NCI-H2171 treated with DMSO at 0.1 percent for 48 hours (cell line): ENCODE results near the gene ABCC8.
A peak's percentile ranks its signal among the peaks of the same experiment; 100 is the strongest.

Experiments
- DNase-seq: peaks from one replicate; lab custom pipeline; 2025; lab: John Stamatoyannopoulos, UW

Gene ABCC8

DNA sequence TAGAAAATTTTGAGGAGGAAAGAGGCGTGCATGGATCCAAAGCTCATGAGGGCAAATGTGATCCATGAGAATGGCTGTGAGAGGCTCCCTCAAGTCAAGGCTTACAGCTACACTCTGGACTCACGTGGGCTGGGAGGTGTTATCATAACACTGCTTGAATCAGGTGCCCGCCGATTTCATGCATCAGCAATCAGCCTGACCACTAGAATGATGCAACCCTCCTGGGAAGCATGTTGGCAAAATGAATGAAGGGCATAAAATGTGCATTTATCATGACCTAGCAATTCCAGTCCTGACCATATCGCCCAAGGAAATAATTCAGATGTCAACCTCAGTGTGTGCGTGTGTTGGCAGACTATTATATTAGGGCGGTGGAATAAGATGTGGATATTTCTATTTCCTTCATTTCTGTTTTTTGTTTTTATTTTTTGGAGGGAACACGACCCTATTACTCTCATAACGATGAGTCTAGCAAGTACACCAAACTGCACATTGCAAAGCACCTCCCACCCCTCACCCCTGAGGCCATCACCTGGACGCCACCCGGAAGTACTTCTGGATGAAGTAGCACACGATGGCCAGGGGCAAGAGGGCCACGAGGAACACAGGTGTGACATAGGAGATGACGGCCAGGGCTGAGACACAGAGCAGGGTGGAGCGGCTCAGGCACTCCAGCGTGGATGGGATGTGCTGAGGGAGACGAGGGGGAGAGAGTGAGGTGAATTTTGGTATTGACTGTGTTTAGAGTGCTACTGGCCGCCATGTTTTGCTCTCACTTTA lies 72.5 kb downstream of the ABCC8 start:
- DNase-seq, result no peak

DNA sequence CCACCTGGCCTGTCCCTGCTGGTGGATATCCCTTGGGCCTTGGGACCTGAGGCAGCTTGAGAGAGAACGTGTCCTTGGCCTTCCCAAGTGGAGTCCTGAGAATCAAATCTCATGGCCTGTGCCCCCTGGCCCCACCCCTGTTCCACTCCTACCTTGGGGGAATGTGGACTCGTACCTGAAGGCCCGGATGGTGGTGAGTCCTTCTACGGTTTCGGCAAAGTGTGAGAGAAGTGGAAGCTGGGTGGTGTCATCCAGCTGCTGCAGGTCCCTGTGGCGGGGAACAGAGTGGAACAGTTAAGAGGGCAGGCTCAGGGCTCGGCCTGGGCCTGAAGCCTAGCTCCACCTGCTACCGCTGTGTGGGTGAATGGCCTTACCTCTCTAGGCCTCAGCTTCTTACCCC lies 74.2 kb downstream of the ABCC8 start:
- no peak for DNase-seq

DNA sequence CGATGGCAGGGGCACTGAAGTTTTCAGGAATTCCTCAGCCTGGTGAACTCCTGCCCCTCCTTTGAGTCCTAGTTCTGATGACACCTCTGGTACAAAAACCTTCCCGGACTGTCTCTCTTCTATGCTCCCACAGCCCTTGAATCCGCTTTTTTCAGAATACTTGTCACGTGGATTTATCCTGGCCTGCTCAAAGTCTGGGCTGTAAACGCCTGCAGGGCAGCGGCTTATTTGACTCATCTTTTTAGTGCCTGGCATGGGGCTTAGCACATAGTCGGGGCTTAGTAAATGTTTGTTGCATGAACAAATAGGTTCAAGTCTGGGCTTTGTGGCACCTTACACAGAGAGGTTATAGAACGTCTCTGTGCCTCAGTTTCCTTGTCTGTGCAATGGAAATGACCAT lies 74.8 kb downstream of the ABCC8 start:
- DNase-seq, result no peak

DNA sequence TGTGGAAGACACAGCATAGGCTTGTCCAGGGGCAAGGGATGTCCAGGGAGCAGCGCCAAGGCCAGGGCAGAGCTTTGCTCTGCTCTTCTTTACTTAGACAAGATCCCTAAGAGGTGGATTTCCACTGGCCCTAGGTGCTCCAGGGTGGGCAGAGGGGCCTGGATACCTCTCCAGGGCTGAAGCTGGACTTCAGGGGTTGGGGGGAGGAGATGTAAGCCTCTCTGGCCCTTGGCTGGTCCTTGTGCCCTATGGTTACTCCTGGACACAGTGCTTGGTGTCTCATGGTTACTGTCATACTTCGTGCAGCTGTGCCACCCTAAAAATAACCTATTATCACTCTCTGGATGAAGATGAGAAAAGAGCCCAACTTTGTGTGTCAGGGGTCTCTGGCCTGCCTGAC lies 75.3 kb downstream of the ABCC8 start:
- DNase-seq, result no peak

DNA sequence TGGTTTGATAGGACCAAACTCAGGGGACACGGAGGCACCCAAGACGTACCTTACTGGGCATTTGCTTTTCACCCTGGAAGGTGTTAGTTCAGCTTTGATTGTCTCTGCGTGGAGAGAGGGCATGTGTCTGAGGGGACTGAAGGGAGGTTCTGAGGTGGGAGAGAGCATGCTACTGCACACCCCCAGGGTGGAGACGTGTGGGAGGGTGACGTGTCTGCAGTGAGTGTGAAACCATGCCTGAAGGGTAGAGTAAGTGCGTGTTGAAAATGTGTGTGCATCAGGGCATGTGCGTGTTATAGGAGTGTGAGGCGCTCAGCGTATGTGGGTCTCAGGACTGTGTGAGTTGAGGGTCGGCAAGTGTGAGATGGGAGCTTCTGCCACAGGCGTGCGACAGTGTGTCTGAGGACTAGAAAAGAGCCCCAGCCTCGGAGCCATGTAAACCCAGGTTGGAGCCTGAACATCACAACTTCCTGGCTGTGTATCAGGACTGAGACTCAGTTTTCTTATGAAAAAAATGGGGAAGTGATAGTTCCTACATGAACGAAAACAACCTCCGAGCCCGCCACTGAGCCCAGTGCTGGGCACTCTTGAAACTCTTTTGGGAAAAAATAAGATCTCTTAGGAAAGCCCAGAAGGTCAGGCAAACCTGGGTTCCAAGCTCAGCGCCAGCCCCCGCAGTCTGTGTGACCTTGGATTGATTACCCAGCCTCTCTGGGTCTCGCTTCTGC lies 76.4 kb downstream of the ABCC8 start:
- no peak for DNase-seq

DNA sequence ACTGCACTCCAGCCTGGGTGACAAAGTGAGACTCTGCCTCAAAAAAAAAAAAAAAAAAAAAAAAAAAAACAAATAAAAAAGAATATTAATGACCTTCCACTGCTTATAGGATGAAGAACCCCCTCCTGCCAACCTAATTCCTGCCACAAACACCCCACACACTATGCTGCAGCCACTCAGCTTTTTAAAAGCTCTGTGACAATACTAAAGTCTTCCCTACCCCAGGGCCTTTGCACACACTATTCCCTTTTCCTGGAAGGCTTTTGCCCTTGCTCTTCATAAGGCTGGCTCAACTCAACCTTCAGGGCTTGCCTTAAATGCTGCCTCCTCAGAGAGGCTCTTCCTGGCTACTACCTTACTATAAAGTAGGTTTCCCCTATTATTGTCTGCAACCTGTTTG lies 77.4 kb downstream of the ABCC8 start:
- no peak for DNase-seq

DNA sequence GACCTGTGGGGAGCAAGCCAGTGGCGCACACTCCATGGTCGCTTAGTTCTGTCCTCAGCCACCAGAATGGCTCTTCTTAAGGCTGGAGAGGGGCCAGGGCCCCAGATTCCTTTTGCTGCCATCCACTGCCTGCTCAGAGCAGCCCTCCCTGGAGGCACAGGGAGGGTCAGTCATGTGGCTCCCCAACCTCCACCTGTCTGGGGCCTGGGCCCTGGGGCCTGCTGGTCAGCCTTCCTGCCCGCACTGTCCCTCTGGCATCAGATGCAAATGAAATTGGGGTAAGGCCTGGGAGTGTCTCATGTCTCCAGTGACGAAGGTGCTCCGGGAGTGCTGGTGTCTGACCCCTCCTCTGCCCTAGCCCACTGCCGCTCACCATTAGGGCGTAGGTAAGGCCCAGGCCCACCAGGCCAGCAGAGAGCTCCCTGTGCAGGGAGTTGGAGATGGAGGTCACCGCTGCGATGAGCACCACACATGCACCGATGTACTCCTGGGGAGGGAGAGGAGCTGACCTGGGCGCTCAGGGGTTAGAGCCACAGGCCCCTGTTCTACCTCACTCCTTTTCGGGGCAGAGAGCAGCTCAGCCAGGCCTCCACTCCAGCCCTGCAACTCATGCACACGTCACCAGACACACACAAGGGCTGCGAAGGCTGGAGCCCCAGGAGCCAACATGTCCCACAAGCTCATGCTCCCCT lies 79.2 kb downstream of the ABCC8 start:
- no peak for DNase-seq

DNA sequence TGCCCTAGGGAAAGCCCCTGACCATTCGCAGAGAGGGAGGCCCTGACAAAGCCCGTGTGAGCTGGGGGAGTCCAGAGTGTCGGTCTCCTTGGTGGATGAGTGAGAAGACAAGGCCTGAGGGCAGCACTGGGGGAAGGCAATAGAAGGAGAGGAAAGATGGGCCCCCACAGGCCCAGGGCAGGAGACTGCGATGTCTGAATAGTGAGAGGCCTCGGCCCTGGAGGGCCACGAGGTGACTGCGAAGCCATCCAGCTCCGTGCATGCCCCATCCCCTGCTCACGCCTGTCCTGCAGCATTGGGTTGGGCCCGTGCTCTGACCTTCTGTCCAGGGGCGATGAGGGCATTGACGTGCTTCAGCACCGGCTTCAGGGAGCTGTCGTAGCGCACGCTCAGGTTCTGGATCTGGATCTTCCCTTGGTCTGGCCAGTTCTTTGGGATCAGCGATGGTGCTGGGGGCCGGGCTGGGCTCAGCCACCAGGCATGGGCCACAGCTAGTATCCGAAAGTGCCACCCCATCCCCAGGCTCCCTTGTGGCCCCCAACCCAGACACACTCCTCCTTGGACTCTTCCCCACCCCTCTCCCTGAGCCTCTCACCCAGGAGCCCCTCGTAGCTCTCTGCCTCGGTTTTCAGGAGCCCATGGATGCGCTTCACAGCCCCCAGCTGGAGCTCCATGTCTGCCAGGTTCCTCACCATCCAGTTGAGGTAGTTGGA lies 79.9 kb downstream of the ABCC8 start:
- no peak for DNase-seq

DNA sequence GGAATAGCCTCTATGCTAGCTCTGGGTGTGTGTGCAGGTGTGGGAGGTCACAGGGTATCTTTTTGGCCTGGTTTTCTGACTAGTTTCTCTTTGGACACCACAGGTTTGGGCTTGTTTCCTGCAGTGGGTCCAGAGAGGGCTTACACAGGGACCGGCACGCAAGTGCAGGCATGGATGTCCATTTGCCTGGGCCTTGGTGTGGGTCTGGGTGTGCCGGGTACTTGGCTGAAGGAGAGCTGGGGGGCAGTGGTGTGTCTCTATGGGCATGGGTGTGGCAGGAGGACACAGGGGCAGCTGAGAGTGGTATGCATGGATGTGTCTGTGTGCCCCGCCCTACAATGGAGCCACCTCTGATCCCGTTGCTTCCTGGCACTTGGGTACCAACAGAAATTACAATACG lies 80.7 kb downstream of the ABCC8 start:
- no peak for DNase-seq

DNA sequence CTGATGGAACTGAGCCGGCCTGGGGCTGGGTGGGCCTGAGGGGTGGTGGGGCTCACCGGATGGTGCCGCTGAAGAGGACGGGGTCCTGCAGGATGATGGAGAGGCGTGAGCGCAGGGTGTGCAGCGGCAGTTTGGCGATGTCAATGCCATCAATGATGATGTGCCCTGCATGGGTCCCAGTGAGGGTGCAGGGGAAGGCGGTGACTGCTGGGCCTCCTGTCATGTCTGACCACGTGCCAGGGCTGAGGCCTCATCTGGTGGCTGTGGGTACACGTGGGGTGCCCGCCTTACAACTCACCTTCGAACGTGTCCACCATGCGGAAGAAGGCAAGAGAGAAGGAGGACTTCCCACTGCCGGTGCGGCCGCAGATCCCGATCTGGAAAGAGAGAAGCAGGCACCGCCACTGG lies 81.1 kb downstream of the ABCC8 start:
- DNase-seq, result no peak

DNA sequence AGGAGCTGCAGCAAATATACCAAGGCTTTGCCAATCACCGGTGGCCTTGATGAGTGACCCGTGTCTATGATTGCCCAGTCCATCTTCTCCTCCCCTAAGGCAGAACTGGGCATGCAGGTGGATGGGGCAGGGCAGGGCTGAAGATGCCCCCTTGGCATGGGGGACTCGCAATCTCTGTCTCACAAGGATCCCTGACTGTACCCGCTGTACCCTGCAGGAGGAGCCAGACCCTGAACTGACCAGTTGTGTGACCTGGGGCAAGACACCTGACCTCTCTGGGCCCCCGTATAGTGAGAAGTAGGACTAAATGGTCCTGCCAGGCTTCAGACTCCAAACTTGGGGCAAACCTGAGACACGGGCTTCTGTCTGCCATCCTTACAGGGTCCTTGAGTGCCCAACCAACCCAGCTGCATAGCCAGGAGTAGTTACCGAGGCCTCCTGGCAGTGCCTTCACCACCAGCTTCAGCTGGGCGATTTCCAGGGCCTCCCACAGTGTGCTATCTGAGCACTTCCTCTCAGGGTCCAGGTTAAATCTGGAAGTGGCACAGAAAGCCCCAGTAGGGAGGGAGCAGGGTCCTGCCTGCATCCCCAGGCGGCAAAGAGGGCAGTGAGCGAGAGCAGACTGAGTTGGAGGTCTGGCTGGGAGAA lies 81.8 kb downstream of the ABCC8 start:
- no peak for DNase-seq

DNA sequence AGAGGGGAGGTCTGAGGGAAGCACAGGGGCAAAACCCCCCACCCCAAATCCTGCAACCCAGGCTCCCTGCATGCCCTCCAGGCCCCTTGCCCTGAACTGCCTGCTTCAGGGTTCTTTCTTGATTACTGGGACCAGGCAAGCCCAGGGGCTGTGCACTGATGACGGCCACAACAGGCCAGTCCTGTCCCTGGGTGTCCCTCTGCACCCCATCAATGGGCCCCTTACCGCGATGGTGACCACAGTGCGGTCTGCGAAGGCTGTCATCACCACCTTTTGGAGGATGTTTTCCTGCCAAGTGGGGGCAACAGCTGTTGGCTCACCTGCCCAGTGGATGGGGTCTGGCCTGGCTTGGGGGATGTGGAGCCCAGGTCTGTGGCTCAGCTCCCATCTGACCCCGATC lies 83.2 kb downstream of the ABCC8 start:
- DNase-seq, result no peak

DNA sequence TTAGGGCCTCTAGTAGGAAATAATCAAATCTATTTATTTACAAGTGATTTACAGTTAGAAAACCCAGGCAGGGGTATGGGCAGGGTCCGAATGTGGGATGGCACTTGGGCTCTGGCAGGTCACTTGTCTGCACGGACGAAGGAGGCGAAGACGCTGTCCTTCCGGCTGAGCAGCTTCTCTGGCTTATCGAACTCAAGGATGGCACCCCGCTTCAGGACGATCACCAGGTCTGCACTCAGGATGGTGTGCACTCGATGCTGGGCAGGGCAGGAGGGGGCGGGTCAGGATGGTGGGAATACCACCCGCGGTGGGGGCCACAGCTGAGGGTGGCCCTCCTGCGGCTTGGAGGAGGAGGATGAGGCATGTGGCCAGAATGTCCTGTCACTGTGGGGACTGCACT lies 83.8 kb downstream of the ABCC8 start:
- DNase-seq, result no peak

DNA sequence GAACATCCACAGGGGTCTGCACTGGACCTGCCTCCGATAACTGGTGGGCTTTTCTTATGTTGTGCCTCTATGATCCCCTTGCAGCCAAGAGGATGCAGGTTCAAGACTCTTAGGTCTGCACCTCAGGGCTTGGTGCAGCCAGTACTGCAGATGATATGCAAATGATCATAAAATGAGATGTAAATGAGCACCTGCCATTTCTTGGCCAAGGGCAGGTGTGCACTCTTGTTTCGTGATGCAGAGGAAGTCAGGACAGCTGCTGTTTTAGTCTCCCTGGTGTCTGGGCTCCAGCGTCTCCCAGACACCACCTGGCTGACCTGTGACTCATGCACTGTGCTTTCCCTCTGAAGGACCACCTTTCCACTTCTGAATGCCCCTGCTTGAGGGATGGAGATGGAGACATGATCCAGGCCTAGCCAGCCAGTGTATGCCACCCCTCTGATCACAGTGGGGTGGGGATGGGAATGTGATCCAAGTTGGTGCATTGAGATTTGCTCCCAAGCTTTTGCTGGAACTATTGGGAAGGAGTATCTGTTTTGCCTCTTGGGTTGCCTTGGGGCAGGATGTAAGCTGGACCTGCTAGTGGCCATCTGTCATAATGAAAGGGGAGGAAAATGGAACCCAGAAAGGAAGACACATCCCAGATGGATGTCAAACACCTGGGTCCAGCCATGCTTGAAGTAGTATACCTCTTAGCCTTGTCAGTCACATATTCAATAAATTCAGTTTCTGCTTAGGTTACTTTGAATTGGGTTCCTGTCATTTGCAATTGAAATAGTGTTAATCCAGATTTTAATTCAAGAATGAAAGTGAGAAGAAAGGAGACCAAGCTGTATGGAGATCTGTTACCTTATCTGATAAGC lies 84.9 kb downstream of the ABCC8 start:
- peak; percentile 65 for DNase-seq

DNA sequence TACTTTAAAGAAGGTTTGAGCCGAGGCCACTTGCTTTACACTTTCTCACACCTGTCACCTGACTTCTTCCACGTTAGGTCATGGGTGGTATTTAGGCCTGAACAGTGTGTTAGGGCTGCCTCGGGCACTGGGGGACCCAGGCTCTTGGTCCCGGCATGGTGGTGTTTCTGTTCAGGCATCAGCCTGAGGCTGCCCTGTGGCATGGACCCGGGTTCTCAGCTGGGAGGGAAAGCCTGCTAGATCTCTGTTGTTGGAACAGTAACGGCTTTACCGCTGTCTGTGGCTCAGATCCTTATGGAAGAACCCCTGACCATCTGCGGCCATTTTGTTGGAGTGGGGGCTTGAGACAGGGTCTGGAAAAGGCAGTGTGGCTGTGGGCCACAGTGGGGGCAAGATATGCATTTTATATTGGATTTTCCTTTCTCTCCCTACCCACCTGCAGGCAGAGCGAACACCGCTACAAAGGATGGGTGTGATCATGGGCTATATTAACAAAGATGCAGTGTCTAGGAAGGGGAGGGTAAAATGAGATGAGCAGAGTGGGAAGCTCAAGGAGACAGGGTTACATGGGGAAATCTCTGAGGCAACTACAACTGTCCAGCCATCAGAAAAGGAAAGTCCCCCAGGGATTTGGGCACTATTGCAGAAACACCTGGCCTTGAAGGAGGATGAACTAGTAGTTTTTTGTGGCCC lies 86.5 kb downstream of the ABCC8 start:
- no peak for DNase-seq

DNA sequence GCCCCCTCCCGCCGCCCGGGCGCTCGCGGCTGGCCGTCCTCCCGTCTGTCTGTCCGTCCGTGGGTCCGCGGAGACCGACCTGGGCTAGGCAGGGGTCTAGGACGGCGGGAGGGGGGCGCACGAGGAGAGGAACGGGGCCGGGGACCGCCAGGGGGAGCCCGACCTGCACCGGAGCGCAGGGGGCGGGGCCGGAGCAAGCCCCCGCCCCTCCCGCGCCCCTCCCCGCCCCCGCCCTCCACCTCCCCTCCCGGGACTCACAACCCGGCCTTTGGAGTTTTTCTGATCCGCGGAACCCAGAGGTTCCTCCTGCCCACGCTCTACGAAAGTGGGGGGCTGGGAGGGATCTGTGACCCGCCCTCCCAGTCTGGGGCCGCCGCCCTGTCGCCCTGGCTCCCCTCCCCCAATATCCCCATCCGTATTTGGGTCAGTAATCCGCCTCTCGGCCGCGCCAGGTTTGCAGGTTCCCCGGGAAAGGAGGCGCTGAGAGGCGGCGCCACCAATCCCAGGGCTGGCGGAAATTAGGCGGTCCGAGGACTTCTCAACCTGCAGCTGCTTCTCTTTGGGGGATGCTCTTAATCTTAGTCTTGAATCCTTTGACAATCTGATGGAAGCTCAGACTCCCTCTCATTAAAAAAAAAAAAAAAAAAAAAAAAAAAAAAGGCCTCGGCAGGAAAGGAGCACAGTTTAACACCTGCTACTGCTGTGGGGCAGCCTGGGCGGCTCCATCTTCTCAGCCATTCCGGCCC lies 87.3 kb downstream of the ABCC8 start:
- DNase-seq, result peak; percentile 65

DNA sequence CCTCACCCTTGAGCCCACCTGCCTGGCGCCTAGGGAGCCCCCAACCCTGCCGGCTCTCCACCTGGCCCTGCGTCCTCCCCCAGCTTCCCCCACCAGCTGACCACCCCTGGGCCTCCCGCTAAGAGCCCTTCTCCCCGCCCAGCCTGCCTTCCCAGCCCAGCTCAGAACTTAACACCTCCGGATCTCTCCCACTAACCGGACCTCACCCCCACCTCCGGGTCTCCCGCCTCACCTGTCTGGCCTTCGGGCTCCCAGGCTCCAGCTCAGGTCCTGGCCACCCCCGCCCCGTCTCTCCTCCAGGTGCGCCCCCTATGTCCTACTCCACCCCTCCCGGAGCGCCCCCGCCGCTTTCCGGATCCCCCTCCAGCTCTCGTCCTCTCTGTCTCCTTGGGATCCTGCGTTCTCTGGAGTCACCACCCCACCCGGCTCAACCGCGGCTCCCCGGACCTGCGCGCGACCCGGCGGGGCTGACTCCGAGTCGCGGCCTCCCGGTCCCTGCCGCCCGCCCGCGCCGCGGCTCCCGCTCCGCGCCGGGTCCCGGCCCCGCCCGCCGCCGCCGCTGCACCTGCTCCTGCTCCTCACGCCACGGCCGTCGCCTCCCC lies 87.9 kb downstream of the ABCC8 start, which contains the start of gene KCNJ11:
Gene KCNJ11 (minus strand): TSS at position 51 of the 602 bp plus-strand sequence. CDS start 568 bp downstream, outside the sequence.
- no peak for DNase-seq

DNA sequence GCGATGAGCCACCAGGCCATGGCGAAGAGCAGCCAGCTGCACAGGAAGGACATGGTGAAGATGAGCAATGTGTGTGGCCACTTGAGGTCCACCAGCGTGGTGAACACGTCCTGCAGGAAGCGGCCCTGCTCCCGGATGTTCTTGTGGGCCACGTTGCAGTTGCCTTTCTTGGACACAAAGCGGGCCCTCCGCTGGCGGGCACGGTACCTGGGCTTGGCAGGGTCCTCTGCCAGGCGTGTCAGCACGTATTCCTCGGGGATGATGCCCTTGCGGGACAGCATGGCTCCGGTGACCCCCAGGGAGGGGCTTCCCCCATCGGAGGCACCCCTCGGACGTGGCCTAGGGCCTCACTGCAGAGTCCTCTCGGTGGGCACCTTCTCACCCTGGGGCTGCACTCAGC lies 88.8 kb downstream of the ABCC8 start:
- no peak for DNase-seq

DNA sequence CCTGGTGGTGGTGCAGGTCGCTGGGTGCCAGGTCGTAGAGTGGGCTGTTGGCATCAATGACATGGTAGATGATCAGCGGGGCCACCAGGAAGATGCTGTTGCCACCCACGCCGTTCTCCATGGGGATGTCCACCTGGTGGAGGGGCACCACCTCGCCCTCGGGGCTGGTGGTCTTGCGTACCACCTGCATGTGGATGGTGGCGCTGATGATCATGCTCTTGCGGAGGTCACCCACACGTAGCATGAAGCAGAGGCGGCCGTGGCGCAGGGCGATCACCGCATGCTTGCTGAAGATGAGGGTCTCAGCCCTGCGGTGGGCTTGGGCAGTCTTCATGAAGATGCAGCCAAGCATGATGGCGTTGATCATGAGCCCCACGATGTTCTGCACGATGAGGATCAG lies 89.4 kb downstream of the ABCC8 start:
- DNase-seq, result no peak
